ENCODE results near the gene SLC13A2. TPM values are rescaled to one million over a fixed set of nuclear protein-coding genes. Genes with fewer than 3 reads are reported as not detected.

Gene SLC13A2
- total RNA-seq, 2 donors from 2014 or later: not detected

- Histone ChIP-seq H3K4me1 (ENCODE audit: control insufficient read depth, insufficient read depth, low read length) (no peaks in the 10 kb centered on the region), H3K9ac (ENCODE audit: extremely low read depth, low read length, poor library complexity, severe bottlenecking) (no peak overlapping the region), H3K4me3 (ENCODE audit: low read length) (no peak overlapping the region), H3K27me3 (ENCODE audit: control insufficient read depth, insufficient read depth, low read length, poor library complexity, severe bottlenecking) (peaks cover 10% of the 10 kb centered on the region), H3K27ac (ENCODE audit: low read depth, low read length) (no peak overlapping the region), H3K9me3 (ENCODE audit: control insufficient read depth, low read length) (no peaks in the 10 kb centered on the region), H3K36me3 (ENCODE audit: control insufficient read depth, insufficient read depth, low read length) (no peaks in the 10 kb centered on the region)
- Mint-ChIP-seq H3K36me3 (ENCODE audit: low read depth) (no peaks in the 10 kb centered on the region), H3K9me3 (no peaks in the 10 kb centered on the region), H3K27ac (no peak overlapping the region), H3K27me3 (ENCODE audit: insufficient read depth) (peaks cover 5% of the 10 kb centered on the region), H3K4me3 (no peak overlapping the region), H3K4me1 (peaks cover 4% of the 10 kb centered on the region)
- no peak for DNase-seq
- TF ChIP-seq CTCF (conservative IDR thresholded peaks at IDR 0.05): no peak
- WGBS, 2 experiments (ENCODE audit: insufficient coverage in 1 of 2, insufficient read length in 1 of 2): 73 to 83% methylated on average over 5 to 7 of the region's 7 CpGs
These were observed 57.5 kb downstream of the SLC13A2 start for GRCh38 chr17:28530926-28531325.

- Histone ChIP-seq H3K4me1 (ENCODE audit: control insufficient read depth, insufficient read depth, low read length) (no peaks in the 10 kb centered on the region), H3K9ac (ENCODE audit: extremely low read depth, low read length, poor library complexity, severe bottlenecking) (no peak overlapping the region), H3K9me3 (ENCODE audit: control insufficient read depth, low read length) (no peaks in the 10 kb centered on the region), H3K27ac (ENCODE audit: low read depth, low read length) (no peak overlapping the region), H3K36me3 (ENCODE audit: control insufficient read depth, insufficient read depth, low read length) (no peaks in the 10 kb centered on the region), H3K27me3 (ENCODE audit: control insufficient read depth, insufficient read depth, low read length, poor library complexity, severe bottlenecking) (peaks cover 10% of the 10 kb centered on the region), H3K4me3 (ENCODE audit: low read length) (no peak overlapping the region)
- no peak for TF ChIP-seq CTCF (conservative IDR thresholded peaks at IDR 0.05)
- no peak for DNase-seq
- Mint-ChIP-seq H3K4me1 (peaks cover 2% of the 10 kb centered on the region), H3K9me3 (no peaks in the 10 kb centered on the region), H3K27ac (no peak overlapping the region), H3K4me3 (no peak overlapping the region), H3K27me3 (ENCODE audit: insufficient read depth) (peaks cover 5% of the 10 kb centered on the region), H3K36me3 (ENCODE audit: low read depth) (no peaks in the 10 kb centered on the region)
- 77 to 87% methylated on average over 5 of the region's 7 CpGs for WGBS, 2 experiments (ENCODE audit: insufficient coverage in 1 of 2, insufficient read length in 1 of 2)
These were observed 58.9 kb downstream of the SLC13A2 start for GRCh38 chr17:28532050-28532960.

- Mint-ChIP-seq H3K4me1 (no peaks in the 10 kb centered on the region), H3K27ac (no peak overlapping the region), H3K4me3 (no peak overlapping the region), H3K9me3 (no peaks in the 10 kb centered on the region), H3K36me3 (ENCODE audit: low read depth) (no peaks in the 10 kb centered on the region), H3K27me3 (ENCODE audit: insufficient read depth) (peaks cover 5% of the 10 kb centered on the region)
- Histone ChIP-seq H3K9ac (ENCODE audit: extremely low read depth, low read length, poor library complexity, severe bottlenecking) (no peak overlapping the region), H3K27ac (ENCODE audit: low read depth, low read length) (no peak overlapping the region), H3K9me3 (ENCODE audit: control insufficient read depth, low read length) (no peaks in the 10 kb centered on the region), H3K4me3 (ENCODE audit: low read length) (no peak overlapping the region), H3K27me3 (ENCODE audit: control insufficient read depth, insufficient read depth, low read length, poor library complexity, severe bottlenecking) (peaks cover 10% of the 10 kb centered on the region), H3K36me3 (ENCODE audit: control insufficient read depth, insufficient read depth, low read length) (no peaks in the 10 kb centered on the region), H3K4me1 (ENCODE audit: control insufficient read depth, insufficient read depth, low read length) (no peaks in the 10 kb centered on the region)
- TF ChIP-seq CTCF (conservative IDR thresholded peaks at IDR 0.05): no peak
- DNase-seq: no peak
- WGBS, 2 experiments (ENCODE audit: insufficient coverage in 1 of 2, insufficient read length in 1 of 2): 76 to 89% methylated on average over 3 to 16 of the region's 16 CpGs
These were observed 59.8 kb downstream of the SLC13A2 start for GRCh38 chr17:28533091-28533807.

All from endodermal cell (in vitro differentiated cells).